Activated CD4-positive, alpha-beta T cell treated with anti-CD3 and anti-CD28 coated beads, Interleukin-2, amount 50 U/mL, for 16 hours (primary cell): ENCODE results near the gene VPS13C.

Source experiments
- DNase-seq: peaks from one replicate; pipeline ENCODE4 v3.0.0-alpha.2; 2020

VPS13C gene, protein sequence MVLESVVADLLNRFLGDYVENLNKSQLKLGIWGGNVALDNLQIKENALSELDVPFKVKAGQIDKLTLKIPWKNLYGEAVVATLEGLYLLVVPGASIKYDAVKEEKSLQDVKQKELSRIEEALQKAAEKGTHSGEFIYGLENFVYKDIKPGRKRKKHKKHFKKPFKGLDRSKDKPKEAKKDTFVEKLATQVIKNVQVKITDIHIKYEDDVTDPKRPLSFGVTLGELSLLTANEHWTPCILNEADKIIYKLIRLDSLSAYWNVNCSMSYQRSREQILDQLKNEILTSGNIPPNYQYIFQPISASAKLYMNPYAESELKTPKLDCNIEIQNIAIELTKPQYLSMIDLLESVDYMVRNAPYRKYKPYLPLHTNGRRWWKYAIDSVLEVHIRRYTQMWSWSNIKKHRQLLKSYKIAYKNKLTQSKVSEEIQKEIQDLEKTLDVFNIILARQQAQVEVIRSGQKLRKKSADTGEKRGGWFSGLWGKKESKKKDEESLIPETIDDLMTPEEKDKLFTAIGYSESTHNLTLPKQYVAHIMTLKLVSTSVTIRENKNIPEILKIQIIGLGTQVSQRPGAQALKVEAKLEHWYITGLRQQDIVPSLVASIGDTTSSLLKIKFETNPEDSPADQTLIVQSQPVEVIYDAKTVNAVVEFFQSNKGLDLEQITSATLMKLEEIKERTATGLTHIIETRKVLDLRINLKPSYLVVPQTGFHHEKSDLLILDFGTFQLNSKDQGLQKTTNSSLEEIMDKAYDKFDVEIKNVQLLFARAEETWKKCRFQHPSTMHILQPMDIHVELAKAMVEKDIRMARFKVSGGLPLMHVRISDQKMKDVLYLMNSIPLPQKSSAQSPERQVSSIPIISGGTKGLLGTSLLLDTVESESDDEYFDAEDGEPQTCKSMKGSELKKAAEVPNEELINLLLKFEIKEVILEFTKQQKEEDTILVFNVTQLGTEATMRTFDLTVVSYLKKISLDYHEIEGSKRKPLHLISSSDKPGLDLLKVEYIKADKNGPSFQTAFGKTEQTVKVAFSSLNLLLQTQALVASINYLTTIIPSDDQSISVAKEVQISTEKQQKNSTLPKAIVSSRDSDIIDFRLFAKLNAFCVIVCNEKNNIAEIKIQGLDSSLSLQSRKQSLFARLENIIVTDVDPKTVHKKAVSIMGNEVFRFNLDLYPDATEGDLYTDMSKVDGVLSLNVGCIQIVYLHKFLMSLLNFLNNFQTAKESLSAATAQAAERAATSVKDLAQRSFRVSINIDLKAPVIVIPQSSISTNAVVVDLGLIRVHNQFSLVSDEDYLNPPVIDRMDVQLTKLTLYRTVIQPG (N-terminal part only)

DNA sequence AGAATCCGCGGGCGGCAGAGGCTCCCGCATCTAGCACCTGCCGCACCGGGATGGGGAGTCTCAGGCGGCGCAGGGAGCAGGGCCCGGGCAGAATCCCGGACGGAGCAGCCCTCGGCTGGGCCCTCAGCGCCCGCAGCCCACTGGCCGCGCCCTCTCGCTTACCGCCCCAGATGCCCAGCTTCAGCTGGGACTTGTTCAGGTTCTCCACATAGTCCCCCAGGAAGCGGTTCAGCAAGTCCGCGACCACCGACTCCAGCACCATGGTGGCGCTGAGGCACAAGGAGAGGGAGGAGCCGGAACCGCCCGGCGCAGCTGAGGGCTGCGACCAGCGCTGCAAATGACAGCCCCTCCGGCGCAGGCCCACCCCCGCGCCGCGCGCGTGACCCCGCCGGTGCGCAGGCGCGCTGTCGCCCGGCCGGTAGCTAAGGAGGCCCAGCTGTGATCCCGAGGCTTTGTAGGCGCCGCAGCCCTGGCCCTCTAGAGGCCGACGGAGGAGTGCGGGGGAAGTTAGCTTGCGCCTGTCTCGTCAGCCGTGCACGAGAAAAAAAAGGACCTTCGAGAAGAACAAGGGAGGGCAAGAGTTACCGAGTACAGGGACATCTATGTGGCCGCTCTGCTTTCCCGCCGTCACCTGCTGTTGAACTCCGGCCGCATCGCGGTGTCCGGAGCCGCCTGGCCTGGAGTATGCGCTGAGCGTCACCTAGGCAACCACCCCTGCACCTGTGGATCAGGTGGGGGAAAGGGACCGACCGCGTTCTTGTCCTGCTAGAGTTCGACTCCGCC, at the start of gene VPS13C:
TSS of gene VPS13C (minus strand) at position 335 of the 783 bp plus-strand sequence. CDS start at position 262, 73 bp downstream.
- peak; percentile 95 for DNase-seq

DNA sequence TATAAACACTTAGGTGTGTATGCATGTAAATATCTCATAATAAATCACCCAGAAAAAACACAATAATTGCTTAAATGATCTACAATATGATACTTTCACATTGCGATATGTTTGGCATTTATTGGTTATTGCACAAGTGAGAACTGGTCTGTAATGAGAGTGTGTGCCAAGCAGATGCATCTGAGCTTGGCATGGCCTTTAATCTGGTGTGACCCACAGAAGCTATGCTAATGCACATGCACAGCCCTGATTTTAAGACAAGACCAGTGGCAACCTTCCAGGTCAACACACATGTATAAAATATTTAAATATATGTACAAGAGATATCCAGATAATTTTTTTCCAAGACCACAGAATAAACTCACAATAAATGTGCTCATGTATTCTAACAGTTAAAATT, 49.2 kb upstream of the VPS13C start:
- DNase-seq, result no peak

DNA sequence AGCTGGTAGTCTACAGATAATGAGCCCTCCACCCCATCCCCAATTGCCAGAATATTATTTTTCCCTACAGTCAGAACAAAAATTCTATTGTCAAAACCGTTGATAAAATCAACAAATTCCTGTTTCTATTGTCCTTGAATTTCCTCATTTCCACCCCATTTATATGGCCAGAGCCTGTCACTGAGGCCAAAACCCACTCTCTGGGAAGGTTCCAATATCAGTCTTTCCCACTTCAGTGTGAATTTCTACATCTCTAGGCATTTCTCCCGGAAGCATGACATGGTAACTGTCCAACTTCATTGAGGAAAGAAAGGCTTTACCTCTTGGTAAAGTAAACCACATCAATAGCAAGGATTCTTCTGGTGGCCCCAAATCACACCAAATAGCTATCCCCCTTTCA, 48.2 kb upstream of the VPS13C start:
- DNase-seq, result no peak

DNA sequence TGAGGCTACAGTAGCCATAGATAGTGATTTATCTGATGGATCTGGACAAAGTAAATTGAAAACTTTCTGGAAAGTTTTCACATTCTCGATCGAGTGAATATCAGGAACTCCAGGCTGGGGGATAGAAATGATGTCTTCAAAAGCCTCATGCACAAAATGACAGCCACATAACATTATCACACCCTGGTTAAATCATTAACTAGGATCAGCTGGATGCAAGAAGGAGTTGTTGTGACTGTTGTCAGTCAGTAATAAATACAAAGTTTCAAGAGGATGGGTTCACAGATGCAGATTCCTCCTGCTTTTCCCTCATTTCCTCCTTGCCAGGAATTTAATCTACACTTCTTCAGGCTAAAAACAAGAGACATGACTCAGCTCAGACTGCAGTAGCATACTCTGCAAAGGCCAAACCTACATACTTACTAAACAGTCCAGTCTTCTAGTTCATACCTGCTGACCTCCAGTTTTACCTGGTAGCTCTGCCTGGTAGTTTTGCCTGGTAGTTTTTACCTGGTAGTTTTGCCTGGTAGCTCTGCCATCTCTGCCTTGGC, 47.4 kb upstream of the VPS13C start:
- DNase-seq, result no peak

DNA sequence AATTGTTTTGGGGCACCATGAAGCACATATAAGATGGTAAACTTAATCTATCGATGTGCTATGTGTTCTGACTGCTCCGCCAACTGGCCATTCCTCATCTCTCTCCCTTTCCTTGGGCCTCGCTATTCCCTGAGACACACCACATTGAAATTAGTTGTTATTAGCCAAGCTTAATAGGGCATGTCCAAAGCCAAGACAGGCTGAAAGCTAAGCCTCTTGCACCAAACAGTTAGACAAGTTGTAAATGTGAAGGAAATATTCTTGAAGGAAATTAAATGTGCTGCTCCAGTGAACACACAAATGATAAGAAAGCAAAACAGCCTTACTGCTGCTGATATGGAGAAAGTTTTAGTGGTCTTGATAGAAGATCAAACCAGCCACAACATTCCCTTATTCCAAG, 45.8 kb upstream of the VPS13C start:
- no peak for DNase-seq

DNA sequence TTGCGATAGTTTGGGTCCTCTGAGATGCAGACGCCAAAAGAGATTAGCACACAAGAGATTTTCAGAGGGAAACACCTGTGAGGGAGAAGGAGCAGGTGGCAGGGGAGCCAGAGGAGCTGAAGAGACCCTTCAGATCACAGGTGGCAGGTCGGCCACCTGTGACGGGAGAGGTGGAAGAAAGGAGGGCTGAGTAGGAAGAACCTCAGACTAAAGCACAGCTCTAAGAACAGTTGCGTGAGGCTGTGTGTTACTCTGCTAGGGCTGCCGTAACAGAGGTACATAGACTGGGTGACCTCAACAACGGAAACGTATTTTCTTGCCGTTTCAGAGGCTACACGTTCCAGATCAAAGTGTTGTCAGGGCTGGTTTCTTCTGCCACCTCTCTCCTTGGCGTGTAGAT, 45.0 kb upstream of the VPS13C start:
- no peak for DNase-seq

DNA sequence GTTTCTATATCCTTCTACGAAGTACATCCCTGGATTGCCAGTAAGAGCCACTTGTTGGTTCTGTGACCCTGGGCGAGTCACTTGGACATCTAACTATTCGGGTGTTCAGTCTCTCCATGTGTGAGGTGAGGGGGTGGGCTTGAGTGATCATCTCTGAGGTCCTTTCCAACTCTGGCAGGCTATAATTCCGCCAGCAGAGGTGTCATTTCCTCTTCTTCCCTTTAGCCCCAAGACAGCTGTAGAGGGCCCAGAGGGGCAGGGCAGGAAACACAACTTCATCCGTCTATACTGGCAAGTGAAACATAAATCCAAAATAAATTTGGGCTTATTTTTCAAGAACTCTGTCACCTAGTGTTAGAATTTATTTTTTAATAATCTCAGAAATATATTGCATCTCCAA, 44.6 kb upstream of the VPS13C start:
- DNase-seq, result no peak

DNA sequence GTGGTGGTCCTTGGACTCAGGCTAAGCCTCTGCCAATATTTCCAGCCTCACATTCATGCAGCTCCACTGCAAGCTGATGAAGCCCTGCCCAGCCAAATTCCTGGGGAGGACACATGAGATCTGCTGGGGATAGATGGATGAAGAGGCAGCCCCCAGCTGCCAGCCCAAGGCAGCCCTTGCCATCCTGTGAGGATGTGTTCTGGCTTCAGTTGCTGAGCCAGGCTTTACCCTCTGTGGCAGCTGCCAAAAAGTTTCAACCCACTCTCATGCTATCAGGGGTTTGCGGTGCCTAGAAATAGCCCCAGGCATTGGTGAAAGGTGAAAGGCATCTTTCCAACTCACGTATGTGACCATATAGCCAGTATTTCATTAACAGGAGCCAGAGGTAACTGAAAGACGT, 44.2 kb upstream of the VPS13C start:
- DNase-seq, result no peak

DNA sequence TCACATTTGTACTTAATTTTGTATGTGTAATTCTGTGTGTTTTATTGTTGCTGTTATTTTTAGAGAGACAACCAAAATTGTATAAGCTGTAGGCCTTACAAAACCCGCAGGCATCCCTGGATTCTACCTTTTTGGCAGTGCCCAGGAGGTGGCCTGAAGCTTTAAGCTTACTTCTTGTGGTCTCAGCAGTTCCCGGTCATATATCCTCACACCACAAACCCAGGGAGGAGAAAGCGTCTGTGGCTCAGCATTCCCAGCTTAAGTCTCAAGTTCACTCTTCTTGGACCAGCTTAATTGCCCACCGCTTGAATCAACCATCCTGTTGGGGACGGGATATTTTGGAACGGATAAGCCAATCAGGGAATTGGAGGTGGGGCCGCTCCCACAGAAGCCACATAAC, 43.2 kb upstream of the VPS13C start:
- DNase-seq, result no peak

DNA sequence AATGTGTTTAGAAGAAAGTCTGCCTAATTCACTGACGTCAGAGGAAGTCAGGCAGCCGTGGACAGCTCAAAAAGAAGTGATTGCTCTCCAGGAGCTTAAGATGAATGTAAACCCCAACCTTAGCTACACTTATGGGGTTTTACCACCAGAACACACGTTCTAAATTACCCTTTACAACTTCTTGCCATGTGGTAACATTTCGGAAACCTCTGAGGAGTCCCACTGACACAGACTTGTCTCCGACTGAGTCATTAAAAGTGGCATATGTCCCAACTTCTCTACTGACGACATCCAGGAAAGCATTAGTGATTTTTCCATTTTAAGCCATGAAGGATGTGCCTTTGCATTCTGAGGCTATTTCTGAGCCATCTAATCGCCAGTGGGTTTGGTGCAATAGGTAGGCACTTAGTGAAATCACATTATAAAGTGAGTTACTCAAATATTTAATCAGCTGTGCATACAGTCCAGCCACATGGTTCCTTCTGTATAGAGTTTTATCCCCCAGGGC, 38.9 kb upstream of the VPS13C start:
- no peak for DNase-seq

DNA sequence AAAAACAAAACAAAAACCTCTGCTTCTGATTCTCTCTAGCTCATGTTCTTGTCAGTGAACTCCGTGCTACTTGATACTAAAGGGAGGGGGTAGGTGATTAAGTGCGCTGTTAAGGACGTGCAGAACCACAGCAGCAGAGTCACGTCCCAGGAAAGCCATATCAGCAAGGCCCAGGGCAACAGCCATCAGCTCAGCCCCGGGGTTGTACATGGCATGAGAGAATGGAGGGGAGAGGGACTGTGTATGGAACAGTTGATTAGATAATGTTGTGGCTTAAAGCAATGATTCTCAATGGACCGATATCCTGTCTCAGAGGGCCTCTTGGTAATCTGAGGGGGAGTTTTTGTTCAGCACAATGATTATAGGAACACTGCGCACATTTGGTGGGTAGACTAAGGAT, 34.1 kb upstream of the VPS13C start:
- DNase-seq, result no peak

DNA sequence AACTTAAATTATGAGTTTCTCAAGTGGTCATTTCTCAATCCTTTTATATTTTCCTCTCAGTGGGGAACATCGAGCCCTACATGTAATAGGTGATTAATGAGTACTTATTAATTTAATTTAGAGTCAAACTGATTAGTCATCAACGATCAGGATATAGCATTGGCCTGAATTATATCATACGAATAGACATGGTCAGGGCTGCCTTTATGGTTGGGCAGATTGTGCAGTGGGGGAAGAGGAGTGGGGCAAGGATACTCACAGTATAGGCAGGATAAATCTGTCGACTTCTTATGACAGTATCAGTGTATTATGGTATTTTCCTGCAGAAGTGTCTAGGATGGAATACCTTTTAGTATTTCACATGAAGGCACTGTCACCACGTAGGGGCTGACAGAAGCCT, 33.6 kb upstream of the VPS13C start:
- DNase-seq, result no peak

DNA sequence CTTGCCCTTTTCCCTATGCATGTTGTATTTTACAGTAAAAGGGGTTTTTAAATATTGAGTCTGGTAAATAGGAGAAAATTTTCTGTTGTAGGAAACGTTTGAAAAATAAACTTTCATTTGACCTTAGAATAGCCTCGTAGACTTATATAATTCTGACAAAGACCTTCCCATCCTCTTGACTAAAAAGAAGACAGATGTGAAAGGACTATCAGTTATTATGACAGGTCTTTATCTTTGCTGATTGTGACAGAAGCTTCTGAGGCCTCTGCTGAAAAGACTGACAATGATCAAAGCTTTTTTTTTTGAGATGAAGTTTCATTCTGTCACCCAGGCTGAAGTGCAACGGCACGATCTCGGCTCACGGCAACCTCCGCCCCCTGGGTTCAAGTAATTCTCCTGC, 30.7 kb upstream of the VPS13C start:
- no peak for DNase-seq

DNA sequence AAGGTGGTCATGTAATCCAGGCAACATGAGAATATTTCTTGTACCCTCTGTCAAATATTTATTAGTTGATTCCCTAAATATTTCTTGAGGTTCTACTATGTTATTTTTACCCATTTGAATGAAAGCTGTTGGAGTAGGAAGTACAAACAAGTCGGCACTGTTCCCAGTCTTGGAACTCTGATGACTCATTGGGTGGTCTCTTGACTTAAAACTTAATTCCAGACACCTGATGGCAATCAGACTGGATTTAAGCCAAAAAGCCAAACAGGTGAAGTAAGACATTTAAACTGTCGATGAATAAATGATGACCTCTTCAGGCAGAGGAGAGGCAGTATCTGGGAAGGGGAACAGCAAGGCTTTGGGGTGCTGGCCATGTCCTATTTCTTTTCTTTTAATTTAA, 29.4 kb upstream of the VPS13C start:
- DNase-seq, result no peak

DNA sequence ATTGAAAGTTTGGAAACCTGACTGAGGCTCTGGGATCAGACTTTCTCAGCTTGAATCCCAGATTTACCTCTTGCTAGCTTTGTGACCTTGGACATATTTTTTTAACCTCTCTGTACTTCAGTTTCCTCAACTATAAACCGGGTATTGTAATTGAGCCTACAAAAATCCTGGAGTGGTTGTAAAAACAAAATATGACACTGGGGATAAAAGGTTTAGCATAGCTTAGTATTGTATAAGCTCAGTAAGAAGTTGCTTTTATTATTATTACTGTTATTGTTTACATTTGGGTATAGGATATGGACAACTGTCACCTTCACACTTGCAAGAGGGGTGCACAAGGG, 28.1 kb upstream of the VPS13C start:
- no peak for DNase-seq

DNA sequence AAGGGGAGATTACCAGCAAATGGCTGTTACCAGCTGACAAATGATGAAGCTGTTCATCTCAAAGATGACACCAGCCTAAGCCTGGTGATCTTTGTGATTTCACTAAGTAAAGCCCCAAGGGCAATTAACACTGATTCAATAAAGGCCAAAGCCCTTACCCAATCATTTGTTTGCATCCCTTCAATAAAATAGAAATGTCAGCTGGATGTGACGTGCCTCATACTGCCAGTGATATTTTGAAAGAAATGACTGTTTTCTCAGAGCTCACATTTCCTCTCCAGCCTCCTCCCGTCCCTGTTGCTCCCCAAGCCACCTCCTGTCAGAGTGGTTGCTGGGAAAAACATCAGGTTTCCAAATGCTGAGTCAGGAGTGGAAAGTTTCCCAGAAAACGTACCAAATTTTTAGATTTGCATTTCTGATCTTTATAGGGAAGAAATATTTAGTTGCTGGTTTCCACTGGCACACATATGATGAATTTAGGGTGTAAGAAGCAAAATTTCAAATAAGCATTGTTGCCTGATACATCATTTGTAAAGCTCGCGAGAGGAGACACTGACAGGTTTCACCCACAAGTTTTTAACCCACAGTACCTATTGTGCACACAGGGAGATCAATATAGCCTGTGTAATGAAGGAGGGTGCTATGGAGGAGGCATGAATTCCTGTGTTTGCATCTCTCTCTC, 27.6 kb upstream of the VPS13C start:
- peak; percentile 27 for DNase-seq

DNA sequence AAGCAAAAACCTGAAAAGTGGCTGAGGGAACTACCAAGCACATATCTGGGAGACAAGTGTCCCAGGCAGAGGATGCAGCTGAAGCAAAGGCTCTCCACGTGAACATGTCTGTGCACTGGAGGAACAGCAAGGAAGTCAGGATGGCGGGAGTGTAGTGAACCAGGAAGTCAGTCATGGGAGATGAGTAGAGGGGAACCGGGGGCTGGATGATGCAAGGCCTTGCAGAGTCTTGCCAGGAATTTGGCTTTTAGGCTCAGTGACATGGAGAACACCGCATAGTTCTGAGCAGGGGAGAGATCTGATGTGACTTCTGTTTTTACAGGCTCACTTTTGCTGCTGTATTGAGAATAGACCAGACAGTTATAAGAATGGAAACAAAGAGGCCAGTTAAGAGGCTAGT, 25.5 kb upstream of the VPS13C start:
- no peak for DNase-seq

DNA sequence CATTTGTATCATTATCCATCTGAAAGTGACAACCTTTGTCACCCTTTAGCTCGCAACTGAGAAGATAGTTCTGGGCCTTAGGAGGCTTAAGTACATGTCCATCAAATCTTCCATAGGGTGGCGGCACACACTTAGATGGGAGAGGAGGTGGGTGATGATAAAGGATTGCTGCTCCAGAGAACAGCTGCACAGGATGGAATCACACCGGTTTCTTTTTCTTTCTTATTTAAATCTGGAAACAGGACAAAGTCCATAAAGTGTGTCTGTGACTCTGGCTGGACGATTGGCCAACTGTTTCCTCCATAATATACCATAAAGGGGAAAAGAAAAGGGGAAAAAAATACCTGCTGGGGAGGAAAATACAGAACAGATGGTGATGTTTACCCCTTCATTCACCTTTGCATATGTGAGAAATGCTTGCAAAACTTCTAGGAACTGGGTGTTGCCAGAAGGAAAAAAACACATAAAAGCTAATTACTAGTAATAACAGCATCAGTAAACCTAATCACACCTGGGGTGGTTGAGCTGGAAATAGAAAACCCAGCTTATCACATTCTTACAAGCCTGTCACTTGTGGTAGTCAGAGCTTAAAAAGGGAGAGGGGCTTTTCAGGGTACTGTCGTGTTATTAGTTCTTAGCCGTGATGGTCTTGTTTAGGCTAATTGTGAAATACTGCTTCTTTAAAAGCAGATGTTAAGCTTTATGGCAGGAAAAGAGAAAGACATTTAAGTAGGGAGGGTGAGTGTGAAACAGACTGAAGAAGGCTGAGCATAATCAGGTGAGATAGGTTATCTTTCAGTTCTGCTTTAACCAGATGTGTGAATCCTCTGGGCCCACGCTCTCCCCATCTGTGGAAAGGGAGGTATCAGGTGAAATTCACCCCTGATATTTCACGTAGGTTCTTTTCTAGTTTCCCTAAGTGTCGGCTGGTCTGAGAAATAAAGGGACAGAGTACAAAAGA, 23.2 kb upstream of the VPS13C start:
- DNase-seq, result no peak

DNA sequence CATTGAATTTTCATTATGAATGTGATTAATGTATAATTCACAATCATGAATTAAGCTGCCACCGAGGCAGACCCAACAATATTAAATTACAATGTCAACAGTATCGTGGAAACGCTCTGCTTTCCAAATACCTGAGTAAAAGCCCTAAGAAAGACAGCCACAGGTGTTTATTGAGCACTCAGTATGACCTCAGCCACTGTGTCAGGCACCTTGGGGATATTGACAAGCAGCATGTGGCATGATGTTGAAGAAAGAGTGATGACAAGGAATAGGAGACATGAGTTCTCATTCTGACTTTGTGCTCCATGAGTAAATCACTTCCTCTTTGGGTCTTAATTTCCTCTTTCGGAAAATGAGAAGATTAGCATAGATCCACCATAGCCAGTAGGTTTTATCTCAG, 19.3 kb upstream of the VPS13C start:
- no peak for DNase-seq

DNA sequence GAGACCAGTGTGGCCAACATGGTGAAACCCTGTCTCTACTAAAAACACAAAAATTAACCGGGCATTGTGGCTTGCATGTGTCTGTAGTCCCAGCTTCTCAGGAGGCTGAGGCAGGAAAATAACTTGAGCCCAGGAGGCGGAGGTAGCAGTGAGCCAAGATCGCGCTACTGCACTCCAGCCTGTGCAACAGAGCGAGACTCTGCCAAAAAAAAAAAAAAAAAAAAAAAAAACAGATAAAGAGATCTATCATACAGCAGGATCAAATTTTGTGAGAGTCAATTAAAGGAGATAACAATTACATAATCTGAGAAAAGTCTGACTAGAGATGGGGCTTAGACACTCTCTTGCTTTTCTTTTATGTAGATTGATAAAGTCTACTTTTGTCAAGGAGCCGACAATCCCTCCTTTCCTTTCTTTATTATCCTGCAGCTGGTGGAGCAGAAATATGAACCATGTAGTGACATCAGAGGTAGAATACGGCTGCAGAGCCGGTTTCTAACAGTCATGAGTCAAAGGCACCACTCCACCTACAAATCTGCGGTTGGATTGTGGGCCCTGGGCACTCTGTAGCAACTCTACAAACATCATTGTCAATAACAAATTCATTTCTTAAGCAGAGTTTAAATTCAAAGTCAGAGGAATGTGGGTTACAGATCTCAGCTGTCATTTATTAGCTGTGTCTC, 15.5 kb upstream of the VPS13C start:
- DNase-seq, result no peak
